OCI-LY1 (cell line): ENCODE results near the gene USP25.

Source experiments
- EZH2 ChIP-seq: fragments of 200-600 bp; sonication (generic), shearing (Covaris generic); IDR thresholded peaks from 2 replicates; pipeline ENCODE4 v1.8.0; 2017; ENCODE audit warnings: borderline replicate concordance, mixed run types, mild to moderate bottlenecking, antibody characterized with exemption, low read length, moderate library complexity, mixed read lengths
- TF ChIP-seq, protein P1 (sequence below): fragments of 200-600 bp; sonication (generic), shearing (Covaris generic); IDR thresholded peaks from 2 replicates; pipeline ENCODE4 v1.5.1; 2017; ENCODE audit warnings: mild to moderate bottlenecking, antibody characterized with exemption, low read length, moderate library complexity, mixed read lengths

DNA sequence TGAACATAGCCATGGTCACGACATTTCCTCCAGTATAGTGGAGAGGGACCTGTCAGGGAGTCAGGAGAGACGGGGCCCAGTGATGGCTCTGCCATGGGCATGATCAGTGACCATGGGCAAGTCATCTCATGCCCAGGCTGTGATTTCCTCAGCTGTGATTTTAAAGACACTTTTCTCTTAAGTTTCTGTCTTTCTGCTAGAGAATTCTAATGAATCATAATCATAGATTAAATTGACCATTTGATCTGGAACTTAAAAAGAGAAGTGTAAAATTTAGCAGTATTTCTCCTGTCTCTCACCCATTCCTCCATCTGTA is 112.7 kb downstream of the USP25 start:
- TF ChIP-seq, protein P1, sequence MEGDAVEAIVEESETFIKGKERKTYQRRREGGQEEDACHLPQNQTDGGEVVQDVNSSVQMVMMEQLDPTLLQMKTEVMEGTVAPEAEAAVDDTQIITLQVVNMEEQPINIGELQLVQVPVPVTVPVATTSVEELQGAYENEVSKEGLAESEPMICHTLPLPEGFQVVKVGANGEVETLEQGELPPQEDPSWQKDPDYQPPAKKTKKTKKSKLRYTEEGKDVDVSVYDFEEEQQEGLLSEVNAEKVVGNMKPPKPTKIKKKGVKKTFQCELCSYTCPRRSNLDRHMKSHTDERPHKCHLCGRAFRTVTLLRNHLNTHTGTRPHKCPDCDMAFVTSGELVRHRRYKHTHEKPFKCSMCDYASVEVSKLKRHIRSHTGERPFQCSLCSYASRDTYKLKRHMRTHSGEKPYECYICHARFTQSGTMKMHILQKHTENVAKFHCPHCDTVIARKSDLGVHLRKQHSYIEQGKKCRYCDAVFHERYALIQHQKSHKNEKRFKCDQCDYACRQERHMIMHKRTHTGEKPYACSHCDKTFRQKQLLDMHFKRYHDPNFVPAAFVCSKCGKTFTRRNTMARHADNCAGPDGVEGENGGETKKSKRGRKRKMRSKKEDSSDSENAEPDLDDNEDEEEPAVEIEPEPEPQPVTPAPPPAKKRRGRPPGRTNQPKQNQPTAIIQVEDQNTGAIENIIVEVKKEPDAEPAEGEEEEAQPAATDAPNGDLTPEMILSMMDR = no peak
- no peak for TF ChIP-seq EZH2
